HG03039 (cell line): ENCODE data around the gene ETV3.

Experiments used
- ATAC-seq: cut with Tn5 transposase; IDR thresholded peaks from one replicate; pipeline ENCODE4 v1.9.1; 2021; ENCODE audit warnings: mild to moderate bottlenecking, moderate library complexity; ENCODE audit not compliant: unreplicated experiment

Gene ETV3

GRCh38 chr1:157095091-157095490 is 43.1 kb downstream of the ETV3 start:
- ATAC-seq = no peak

- no peak for ATAC-seq
These were observed 45.4 kb downstream of the ETV3 start for GRCh38 chr1:157092831-157093230.

GRCh38 chr1:157091668-157092273 is 46.4 kb downstream of the ETV3 start:
- no peak for ATAC-seq

GRCh38 chr1:157091186-157091585 is 47.0 kb downstream of the ETV3 start:
- no peak for ATAC-seq

GRCh38 chr1:157090771-157091170 is 47.4 kb downstream of the ETV3 start:
- ATAC-seq = no peak

- ATAC-seq = no peak
These were observed 48.0 kb downstream of the ETV3 start for GRCh38 chr1:157090196-157090647.

GRCh38 chr1:157089789-157090188 is 48.4 kb downstream of the ETV3 start:
- no peak for ATAC-seq

- ATAC-seq = no peak
These were observed 49.6 kb downstream of the ETV3 start for GRCh38 chr1:157088607-157089006.

GRCh38 chr1:157087030-157087429 is 51.2 kb downstream of the ETV3 start:
- no peak for ATAC-seq

GRCh38 chr1:157086299-157086698 is 51.9 kb downstream of the ETV3 start:
- no peak for ATAC-seq

GRCh38 chr1:157085421-157085820 is 52.8 kb downstream of the ETV3 start:
- no peak for ATAC-seq

- no peak for ATAC-seq
These were observed 53.5 kb downstream of the ETV3 start for GRCh38 chr1:157084720-157085119.

GRCh38 chr1:157081707-157082106 is 56.5 kb downstream of the ETV3 start:
- no peak for ATAC-seq

- no peak for ATAC-seq
These were observed 57.5 kb downstream of the ETV3 start for GRCh38 chr1:157080714-157081113.

GRCh38 chr1:157077394-157077793 is 60.8 kb downstream of the ETV3 start:
- no peak for ATAC-seq

GRCh38 chr1:157073944-157074685 is 64.1 kb downstream of the ETV3 start:
- ATAC-seq = no peak
